Fibroblast of gingiva (primary cell): ENCODE results near the gene PCSK7.
"Not testable (repeated sequence)": the region's sequence is repeated elsewhere in the genome, so short reads cannot be mapped to it uniquely, and the experiment has no call there.

Experiments used
- DNase-seq: peaks from one replicate; pipeline ENCODE4 v3.0.0-alpha.2; 2011; ENCODE audit warnings: low read depth

The PCSK7 gene

DNA sequence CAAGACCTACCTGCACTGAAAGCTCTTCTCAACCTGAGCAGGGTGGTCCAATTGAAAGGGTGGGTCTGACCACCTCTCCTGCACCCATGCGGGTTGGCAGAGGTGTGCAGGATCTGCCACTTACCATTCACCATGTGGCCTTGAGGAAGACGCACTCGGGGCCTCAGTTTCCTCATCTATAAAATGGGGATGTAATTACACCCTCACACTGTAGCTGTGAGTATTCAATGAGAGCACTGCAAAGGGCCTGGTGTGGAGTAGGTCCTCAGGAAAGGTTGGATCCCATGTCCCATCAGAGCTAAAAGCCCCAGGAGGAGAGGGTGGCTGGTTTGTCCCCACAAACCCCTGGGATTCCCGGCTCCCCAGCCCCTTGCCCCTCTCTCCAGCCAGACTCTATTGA lies 33.3 kb downstream of the PCSK7 start:
- DNase-seq: no peak

DNA sequence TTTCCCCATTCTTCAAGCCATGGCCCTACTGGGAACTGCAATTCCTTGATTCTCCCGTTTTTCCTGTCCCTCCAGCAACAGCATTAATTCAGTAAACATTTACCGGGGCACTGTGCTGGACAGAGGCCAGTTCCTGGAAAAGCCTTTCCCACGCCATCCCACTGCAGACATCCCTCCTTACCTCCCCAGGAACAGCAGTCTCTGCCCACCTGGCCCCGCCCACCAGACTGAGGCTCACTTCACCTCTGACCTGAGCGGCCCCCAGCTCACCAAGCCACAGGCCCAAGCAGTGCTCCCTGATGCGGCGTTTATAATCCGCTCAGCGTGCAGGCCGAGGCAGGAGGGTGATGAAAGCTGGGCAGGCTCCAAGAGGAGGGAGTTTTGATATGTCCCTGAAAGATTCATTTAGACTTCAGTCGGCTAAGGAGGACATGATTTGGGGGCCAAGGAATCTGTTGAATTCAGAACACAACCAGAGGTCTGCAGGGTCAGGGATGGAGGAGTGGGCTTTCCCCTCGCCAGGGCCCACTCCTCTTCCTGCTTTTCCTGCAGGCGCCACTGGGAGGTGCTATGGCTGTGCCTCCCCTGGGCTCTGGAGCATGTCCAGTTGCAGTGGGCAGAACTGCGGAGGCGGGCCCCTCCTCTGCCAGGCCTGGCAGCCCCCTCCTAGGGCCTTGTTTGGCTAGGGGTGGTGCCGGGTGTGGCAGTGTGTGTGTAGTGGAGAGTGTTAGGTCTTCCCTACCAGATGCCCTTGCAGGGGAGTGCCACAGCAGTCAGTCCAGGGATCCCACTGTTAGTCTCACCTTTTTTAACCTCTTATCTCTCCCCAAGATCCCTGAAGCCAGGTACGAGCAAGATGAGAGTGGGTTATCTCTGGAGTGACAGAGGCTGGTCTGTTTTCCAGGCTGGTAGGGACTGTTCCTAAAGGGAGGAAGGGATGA lies 34.1 kb downstream of the PCSK7 start:
- DNase-seq: no peak

DNA sequence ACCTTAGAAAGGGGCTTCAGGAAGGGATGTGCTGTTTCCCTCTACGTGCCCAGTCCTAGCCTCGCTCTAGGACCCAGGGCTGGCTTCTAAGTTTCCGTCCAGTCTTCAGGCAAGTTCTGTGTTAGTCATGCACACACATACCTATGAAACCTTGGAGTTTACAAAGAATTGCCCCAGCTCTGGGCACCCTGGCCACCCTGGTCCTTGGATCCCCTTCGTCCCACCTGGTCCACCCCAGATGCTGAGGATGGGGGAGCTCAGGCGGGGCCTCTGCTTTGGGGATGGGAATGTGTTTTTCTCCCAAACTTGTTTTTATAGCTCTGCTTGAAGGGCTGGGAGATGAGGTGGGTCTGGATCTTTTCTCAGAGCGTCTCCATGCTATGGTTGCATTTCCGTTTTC lies 34.9 kb downstream of the PCSK7 start:
- DNase-seq: no peak

- no peak for DNase-seq
These were observed 36.1 kb downstream of the PCSK7 start for GRCh38 chr11:117195761-117196160.

- no peak for DNase-seq
These were observed 36.6 kb downstream of the PCSK7 start for GRCh38 chr11:117195258-117195657.

DNA sequence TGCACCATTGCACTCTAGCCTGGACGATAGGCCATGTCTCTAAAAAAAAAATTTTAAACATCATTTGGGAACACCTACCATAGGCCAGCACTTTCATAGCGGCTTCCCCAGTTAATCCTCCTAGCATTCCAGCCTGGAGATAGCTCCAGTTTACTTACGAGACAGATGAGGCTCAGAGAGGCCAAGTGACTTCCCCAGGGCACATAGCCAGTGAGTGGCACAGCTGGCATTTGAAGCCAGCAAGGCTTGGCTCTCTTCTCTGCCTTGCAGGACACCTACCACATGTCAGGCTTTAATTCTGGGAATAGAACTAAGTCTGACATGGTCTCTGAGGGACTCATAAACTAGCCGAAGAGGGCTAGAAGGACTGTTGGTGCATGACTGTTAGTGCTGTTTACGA lies 37.6 kb downstream of the PCSK7 start:
- no peak for DNase-seq

DNA sequence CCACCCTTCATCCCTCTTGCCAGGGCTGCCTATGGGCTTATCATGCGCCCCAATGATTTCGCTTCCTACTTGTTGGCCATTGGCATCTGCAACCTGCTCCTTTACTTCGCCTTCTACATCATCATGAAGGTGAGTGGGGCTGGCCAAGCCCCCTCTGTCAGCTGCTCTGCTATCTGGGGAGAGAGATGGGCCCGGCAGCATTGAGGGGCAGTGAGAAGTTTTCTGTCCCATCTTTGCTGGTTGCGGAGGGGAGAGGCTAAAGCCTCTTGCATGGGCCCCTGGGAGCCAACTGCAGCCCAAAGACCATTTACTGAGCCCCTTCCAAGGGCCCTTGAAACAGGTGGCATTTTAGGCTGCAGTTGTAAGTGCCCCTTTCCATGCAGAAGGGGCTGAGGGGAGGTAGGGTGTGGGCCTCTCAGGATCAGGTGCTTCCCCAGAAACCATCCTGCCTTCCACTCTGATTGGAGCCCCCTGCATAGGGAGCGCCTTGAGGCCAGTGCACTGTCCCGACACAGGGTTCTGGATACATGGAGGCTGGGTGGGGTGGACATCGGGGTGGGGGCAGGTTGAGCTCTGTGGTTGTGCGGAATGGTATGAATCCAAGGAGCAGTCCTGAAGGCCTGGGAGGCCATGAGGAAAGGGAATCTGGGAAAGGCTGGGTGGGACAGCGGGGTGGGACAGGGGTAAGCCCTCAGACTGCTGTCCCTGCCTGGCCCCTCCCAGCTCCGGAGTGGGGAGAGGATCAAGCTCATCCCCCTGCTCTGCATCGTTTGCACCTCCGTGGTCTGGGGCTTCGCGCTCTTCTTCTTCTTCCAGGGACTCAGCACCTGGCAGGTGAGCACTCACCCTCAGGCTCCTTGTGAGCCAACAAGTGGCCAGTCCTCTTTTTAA lies 38.5 kb downstream of the PCSK7 start:
- no peak for DNase-seq

DNA sequence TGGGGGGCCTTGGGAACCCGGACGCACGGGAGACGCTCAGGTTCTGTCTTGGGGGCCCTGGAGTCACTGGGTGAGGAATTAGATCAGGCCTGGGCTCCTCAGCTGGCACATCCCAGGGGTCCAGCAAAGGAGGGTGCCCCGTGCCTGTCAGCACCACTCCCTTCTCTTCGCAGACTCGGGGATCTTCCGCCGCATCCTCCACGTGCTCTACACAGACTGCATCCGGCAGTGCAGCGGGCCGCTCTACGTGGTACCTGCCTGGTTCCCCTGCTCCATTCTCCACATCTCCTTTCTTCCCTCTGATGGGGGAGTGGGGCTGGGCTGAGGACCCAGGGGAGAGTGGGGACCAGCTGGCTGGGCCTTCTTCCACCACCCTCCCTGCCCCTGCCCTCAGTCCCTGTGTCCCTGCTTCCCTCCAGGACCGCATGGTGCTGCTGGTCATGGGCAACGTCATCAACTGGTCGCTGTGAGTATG lies 39.4 kb downstream of the PCSK7 start:
- DNase-seq: no peak

DNA sequence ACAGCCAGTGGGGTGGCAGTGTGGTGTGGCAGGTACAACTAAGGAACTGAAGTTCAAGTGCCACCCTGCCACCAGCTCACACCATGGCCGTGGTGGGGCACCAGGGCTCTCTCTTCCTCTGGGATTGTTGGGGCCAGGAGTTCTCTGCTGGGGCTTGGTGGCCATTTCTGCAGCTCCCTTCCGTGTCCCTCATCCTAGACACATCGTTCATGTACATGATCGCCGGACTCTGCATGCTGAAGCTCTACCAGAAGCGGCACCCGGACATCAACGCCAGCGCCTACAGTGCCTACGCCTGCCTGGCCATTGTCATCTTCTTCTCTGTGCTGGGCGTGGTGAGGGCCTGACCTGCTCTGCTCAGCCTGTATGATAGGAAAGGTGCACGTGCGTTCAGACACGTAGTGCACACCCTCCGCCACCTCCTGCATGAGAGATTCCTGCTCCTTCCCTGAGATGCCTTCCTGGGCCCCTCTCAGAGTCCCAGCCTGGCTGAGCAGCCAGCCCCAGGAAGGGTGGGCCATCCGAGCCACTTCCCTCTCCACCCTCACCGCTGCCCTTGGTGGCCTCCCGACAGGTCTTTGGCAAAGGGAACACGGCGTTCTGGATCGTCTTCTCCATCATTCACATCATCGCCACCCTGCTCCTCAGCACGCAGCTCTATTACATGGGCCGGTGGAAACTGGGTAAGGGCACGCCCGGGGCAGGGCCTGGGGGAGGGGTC lies 40.0 kb downstream of the PCSK7 start:
- no peak for DNase-seq

DNA sequence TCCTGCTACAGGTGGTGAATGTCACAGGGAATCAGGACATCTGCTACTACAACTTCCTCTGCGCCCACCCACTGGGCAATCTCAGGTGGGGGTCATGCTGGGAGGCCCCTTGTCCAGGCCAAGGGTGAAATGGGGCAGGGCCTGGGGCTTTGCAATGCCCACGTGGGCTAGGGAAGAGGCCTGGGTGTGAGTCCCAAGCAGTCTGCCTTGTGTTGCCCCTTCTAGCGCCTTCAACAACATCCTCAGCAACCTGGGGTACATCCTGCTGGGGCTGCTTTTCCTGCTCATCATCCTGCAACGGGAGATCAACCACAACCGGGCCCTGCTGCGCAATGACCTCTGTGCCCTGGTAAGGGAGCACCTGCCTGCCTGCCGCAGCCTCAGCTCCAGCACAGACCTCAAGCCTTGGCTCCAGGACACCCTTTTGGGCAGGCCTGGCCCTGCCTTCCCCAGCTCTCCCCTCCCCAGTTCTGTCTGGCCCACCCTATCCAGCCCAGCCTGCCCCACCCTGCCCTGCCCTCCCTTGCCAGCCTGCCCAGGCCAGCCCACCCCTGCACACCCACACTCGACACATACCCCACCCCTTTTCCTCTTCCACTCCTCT lies 41.8 kb downstream of the PCSK7 start:
- DNase-seq: no peak

DNA sequence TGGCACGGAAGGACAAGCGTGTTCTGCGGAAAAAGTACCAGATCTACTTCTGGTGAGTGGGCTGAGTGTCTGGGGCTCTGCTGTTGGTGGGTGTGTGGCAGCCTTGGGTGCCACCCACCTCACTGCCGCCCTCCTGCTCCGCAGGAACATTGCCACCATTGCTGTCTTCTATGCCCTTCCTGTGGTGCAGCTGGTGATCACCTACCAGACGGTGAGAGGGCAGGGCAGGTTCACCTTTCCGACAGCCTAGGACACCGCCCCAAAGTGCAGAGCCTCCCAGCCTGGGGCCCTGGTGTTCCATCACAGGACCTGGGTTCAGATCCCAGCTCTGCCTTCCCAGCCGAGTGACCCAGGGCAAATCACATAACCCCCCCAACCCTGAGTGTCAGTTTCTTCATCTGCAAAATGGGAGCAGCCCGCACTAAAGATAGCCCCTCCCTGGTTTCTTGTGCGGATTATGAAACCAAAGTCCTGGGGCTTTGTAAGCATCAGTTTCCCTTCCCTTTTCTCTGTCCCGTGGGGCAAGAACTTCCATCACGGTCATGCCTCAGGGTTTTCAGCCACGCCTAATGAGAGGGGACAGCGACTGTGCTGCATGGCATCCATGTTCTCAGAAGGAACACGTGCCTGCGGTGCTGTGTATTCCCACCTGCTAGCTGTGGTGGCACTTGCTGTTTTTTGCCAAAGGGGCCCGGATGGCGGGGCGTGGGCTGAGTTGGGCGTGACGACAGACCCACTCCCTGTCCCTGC lies 42.5 kb downstream of the PCSK7 start:
- DNase-seq: no peak

- no peak for DNase-seq
These were observed 43.2 kb downstream of the PCSK7 start for GRCh38 chr11:117188620-117189081.

DNA sequence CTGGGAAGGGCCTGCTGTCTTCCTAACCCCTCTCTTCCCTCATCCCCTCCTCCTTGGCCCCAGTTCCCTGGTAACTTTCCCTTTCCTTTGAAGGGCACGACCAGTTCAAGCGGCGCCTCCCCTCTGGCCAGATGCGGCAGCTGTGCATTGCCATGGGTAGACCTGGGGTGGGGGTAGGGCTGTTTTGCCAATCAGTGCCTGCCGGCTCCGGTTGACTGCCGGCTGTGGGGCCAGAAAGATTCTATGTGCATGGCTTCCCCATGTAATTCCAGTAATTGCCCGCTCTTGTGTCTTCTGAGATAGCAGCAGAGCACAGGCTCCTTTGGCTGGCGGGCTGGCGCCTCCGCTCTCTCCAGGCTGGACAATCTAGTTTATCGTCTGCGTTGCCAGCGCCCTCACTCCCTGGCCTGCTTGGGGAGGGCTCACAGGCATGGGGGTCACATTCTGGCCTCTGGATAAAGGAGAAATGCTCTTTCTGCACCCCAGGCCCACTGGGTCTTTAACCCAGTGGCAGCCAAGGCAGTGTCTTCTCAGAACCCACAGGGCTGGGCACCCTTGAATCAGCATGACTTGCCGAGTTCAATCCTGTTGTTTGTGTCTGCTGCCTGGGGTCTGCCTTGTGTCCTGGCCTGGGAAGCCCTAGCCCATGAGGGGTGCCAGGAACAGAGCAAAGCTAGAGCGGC lies 43.9 kb downstream of the PCSK7 start:
- no peak for DNase-seq

GRCh38 chr11:117187428-117187798 lies 44.5 kb downstream of the PCSK7 start:
- no peak for DNase-seq

GRCh38 chr11:117187007-117187406 lies 44.9 kb downstream of the PCSK7 start:
- DNase-seq: no peak

DNA sequence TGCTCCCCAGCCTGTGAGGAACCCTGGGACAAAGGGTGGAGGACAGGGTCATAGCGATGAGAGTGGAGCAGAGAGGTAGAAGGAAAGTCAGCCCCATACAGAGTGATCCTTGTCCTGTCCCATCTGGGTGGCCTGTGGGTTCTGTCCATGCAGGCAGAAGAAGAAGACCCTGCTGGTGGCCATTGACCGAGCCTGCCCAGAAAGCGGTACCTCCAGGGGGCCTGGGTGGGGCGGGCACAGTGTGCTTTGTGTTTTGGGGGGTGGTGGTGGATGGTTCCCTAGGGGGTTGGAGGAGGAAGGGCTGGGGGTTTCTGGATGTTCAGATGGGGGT lies 45.5 kb downstream of the PCSK7 start:
- no peak for DNase-seq

- no peak for DNase-seq
These were observed 46.0 kb downstream of the PCSK7 start for GRCh38 chr11:117185736-117186430.

GRCh38 chr11:117183724-117184349 lies 48.0 kb downstream of the PCSK7 start:
- no peak for DNase-seq

- not testable (repeated sequence) for DNase-seq
These were observed 48.7 kb downstream of the PCSK7 start for GRCh38 chr11:117183178-117183577.
